K562 treated with DMSO at 1 percent for 4 hours (cell line): ENCODE measurements around the gene CTAGE6. TPM values are rescaled to one million over a fixed set of nuclear protein-coding genes. Genes with fewer than 3 reads are reported as not detected.

Source experiments
- total RNA-seq: library from RNA; unstranded; fragments of 300-600 nt; gene quantifications from 2 replicates; pipeline ENCODE4 v1.2.3, GENCODE V29; 2022; ENCODE audit not compliant: insufficient read depth

Gene CTAGE6, protein sequence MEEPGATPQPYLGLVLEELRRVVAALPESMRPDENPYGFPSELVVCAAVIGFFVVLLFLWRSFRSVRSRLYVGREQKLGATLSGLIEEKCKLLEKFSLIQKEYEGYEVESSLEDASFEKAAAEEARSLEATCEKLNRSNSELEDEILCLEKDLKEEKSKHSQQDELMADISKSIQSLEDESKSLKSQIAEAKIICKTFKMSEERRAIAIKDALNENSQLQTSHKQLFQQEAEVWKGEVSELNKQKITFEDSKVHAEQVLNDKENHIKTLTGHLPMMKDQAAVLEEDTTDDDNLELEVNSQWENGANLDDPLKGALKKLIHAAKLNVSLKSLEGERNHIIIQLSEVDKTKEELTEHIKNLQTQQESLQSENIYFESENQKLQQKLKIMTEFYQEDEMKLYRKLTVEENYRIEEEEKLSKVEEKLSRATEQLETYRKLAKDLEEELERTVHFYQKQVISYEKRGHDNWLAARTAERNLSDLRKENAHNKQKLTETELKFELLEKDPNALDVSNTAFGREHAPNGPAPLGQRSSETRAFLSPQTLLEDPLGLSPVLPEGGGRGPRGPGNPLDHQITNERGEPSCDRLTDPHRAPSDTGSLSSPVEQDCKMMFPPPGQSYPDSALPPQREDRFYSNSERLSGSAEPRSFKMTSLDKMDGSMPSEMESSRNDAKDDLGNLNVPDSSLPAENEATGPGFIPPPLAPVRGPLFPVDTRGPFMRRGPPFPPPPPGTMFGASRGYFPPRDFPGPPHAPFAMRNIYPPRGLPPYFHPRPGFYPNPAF
- total RNA-seq, result not detected in 2 replicates

DNA sequence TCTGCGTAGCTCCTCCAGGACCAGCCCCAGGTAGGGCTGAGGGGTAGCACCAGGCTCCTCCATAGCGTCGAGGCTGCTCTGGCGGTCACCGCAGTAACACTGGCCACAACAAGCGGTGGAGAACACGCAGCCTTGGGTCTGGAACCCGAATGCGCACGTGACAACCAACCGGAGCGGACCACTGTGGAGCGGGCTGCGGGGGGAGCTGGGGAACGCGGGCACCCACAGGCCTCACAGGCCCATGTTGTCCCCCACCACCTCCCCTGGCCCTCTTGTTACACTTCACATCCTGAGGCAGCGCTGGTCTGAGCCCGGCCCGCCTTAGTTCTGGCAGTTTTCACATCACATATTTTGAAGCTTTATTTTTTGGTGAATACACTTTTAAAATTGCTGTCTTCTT is at the start of gene CTAGE6:
TSS of gene CTAGE6 (minus strand) at position 101 of the 400 bp plus-strand sequence. CDS start at position 63, 38 bp downstream.

Other genes starting within 250 kb of the CTAGE6 start
- not detected in 2 replicates for gene CTAGE15, start 185.9 kb downstream of the CTAGE6 start, total RNA-seq
- 3.6 and 4.6 TPM in 2 replicates for gene TCAF2, start 136.7 kb downstream of the CTAGE6 start, total RNA-seq
- 41.4 and 47.2 TPM in 2 replicates for gene TCAF1, start 144.5 kb upstream of the CTAGE6 start, total RNA-seq
- not detected in 2 replicates for gene OR2F2, start 177.5 kb upstream of the CTAGE6 start, total RNA-seq
- gene OR2F1, start 197.1 kb upstream of the CTAGE6 start, total RNA-seq, result not detected in 2 replicates
- not detected in 2 replicates for gene OR6B1, start 242.6 kb upstream of the CTAGE6 start, total RNA-seq